ENCODE data around the gene RIBC2.

The RIBC2 gene

DNA sequence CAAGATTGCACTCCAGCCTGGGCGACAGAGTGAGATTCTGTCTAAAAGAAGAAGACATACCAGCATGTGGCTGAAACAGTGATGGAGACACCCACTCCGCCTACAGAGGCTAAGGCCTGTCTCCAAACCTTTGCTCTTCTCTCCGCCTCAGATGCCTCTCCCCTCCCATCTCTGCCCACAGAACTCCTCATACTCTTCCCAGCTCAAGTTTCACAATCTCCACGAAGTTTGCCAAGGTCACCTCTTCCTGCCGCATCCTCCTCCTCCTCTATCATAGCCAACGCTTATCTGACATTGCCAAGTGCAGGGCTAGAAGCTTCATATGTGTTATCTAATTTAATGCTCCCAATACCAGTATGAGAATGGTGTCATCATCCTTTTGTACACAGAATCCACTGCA lies 63.3 kb downstream of the RIBC2 start:
- no peak for DNase-seq

DNA sequence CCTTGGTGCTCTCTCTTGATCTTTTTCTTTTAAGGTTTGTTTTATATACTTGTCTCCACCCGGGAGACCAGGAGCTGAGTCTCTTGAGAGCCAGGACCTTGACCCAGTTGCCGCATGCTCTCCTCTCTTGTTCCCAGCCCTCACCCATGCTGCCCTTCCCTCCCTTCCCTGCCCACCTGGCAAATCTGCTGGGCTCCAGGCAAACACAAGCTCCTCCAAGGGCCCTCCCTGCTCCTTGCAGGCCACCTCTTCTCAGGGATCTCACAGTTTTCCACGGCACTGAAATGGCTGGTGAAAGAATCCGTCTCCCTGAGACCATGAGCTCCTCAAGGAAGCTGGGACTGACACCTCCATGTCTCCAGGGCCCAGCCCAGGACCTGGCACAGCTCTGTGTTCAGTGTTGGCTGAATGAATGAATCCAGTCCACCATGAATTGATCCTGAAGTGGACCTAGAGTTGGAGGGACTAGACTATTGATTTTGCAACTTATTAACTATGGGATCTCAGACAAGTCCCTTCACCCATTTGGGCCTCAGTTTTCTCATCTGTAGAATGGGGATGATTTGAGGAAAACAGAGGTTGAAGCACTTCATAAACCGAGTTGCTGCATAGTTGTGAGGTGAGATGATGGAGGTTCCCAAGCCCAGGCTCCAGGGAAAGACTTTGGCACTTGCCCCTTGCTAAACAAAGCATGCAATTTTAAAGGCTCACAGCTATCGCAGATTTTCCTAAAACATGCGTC lies 64.0 kb downstream of the RIBC2 start:
- DNase-seq, result no peak

DNA sequence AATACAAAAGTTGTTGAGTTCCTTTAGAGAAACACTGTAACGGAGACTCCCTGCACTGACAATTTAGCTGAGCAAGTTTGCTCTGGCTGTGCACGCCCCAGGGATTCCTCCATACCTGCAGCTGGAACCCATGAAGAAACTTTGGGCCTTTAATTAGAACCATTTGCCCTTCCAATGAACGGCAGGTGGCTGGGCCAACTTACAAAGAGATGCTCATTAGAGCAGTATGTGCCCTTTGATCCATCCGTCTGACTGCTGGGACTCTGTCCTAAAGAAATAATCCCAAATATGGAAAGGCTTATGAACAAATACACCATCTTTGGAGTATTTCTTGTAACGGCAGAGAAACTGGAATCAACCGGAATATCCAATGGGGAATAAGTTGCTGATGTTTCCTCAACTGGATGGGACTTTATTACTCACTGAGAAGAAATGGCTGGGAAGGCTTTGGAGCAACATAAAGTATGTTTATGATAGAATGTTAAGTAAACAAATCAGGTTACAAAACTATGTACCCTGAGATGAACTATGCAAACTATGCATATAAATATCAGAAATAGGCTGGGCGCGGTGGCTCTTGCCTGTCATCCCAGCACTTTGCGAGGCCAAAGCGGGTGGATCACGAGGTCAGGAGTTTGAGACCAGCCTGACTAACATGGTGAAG lies 64.7 kb downstream of the RIBC2 start:
- no peak for DNase-seq

DNA sequence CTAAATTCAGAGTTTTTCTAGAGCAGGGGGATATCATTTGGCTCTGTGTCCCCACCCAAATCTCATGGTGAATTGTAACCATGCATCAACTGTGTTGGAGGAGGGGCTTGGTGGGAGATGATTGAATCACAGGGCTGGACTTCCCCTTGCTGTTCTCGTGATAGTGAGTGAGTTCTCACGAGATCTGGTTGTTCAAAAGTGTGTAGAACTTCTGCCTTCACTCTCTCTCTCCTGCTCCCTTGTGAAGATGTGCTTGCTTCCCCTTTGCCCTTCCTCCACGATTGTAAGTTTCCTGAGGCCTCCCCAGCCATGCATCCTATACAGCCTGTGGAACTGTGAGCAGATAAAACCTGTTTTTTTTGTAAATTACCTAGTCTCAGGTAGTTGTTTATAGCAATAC lies 67.2 kb downstream of the RIBC2 start:
- DNase-seq, result no peak

DNA sequence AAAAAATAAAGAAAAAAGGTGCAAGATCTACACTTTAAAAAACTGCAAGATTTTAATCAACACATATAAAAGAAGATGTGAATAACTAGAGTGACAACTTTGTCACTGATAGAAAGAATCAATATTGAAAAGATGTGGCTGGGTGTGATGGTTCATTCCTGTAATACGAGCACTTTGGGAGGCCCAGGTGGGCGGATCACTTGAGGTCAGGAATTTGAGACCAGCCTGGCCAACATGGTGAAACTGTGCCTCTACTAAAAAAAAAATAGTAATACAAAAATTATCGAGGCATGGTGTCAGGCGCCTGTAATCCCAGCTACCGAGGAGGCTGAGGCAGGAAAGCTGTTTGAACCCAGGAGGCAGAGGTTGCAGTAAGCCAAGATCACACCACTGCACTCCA lies 68.2 kb downstream of the RIBC2 start:
- no peak for DNase-seq

Data from NCI-H1417 (cell line).